HG03066 (cell line): Measurements from ENCODE around the gene PCCA.
"Not testable (repeated sequence)": the region's sequence is repeated elsewhere in the genome, so short reads cannot be mapped to it uniquely, and the experiment has no call there.

ENCODE experiments used
- ATAC-seq: cut with Tn5 transposase; IDR thresholded peaks from one replicate; pipeline ENCODE4 v1.9.1; 2021; ENCODE audit warnings: low read depth; ENCODE audit not compliant: unreplicated experiment

The PCCA gene

DNA sequence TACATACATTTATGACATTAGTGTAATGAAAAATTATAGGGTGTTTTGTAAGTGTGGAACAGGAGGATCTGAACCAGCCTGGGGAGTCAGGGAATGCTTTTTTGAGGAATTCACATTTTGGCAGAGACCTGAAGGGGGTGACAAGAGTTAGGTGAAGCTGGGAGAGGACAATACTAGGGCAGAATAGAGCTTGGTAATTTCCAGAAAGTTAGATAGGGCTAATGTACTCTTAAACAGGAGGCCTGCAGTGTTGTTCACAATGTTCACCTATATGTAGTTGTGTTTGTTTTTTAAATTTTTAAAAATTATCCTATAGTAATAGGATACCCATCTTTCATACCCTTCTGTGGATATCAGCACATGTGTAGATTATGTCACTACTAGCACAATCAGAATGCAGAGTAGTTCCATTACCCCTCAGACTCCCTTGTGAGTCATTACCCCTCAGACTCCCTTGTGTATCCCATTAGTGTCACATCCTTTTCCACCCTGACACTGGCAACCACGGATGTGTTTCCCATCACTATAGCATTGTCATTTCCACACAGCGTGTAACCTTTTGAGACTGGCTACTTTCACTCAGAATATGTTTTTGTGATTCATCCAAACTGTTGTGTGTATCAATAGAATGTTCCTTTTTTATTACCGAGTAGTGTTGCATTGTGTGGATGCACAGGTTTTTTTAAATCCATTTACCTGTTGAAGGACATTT, 43.1 kb downstream of the PCCA start:
- no peak for ATAC-seq

- ATAC-seq, result no peak
These were observed 50.1 kb downstream of the PCCA start for GRCh38 chr13:100138859-100139491.

DNA sequence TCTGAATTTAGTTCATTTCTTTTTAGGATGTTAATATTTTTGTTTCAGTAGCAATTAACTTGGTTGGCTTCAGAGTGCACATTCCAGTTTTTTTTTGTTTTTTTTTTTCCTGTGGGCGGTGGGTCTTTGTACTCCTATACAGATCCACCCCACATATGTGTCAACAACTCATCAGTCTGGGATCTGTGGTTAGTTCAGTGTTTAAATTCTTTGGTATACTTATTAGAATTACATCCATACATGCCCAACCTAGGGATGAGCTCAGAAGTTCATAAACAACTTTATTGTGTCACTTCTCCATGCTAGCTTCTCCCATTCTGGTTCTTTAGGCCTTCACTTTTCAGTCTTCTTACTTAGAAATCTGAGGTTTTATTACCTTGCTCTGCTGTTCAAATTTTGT, 50.9 kb downstream of the PCCA start:
- ATAC-seq, result no peak

GRCh38 chr13:100140441-100140840, 51.5 kb downstream of the PCCA start:
- ATAC-seq, result no peak

DNA sequence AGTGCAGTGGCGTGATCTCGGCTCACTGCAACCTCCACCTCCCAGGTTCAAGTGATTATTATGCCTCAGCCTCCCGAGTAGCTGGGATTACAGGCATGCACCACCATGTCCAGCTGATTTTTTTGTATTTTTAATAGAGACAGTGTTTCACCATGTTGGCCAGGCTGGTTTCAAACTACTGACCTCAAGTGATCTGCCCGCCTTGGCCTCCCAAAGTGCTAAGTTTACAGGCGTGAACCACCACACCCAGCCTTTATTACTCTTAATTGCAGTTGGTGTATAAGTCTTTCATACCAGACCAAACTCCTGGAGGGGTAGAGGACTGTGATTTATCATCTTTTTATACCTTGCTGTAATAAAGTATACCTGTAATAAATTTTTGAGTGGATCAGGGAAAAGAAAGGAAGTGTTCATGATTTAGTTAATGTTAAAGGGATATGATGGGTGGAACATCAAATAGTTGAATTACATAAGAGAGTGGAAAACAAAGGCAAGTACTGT, 52.6 kb downstream of the PCCA start:
- ATAC-seq, result not testable (repeated sequence)

GRCh38 chr13:100146534-100146933, 57.6 kb downstream of the PCCA start:
- no peak for ATAC-seq

- ATAC-seq, result no peak
These were observed 58.9 kb downstream of the PCCA start for GRCh38 chr13:100147825-100148224.

DNA sequence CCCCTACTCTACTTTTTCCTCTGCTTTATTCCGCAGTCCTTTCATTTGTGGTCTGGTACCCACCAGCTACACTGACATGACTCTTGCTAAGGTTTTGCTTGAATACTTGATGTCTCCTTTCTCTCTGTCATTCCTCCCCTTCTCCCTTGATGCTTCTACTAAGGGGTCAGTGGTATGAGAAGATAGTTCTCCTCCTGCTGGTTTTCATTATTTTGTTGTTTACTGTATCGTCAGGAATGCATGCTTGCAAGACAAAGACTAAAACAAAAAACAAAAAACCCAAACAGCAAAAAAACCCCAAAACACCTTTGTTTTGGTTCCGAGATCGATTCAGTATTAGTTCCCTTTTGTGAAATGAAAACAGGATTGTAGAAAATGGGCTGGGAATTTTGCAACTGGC, 59.5 kb downstream of the PCCA start:
- ATAC-seq, result no peak

DNA sequence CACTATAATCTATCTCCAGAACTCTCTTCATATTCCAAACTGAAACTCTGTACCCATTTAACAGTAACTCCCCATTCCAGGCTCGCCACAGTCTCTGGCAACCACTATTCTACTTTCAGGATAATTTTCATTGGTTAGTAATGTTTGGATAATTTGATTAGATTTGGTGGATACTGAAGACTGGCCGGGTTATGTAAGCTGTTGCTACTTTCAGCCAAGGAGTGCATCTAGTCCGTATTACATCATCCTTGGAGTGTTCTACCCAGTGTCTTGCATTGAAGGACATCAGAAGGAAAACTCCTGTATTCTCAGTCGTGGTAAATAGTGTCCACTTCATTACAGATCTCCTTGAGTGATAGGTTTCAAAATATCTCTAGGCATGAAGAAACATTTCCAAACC, 60.5 kb downstream of the PCCA start:
- no peak for ATAC-seq

- ATAC-seq, result not testable (repeated sequence)
These were observed 61.8 kb downstream of the PCCA start for GRCh38 chr13:100150711-100151110.

DNA sequence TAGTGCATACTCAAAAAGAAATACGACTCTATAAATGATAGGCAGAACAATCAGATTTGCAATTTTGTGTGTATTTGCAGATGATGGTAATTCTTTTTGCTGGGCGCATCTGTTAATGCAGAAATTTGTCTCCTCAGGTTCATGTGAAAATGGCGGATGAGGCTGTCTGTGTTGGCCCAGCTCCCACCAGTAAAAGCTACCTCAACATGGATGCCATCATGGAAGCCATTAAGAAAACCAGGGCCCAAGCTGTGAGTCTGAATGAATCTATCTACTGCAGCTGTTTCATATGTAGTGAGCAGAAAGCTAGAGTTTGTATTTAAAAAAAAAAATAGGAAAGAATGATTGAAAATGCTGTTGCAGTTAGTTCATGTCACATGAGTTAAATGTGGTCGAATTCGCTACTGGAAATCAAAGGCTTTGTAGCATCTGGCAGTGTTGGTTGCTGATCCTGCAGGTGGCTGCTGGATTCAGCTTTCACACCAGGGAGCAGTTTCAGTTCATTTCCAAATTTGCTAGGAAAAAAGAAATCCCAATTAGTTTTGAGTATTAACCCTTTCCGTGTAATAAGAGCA, 66.0 kb downstream of the PCCA start:
- ATAC-seq, result no peak

DNA sequence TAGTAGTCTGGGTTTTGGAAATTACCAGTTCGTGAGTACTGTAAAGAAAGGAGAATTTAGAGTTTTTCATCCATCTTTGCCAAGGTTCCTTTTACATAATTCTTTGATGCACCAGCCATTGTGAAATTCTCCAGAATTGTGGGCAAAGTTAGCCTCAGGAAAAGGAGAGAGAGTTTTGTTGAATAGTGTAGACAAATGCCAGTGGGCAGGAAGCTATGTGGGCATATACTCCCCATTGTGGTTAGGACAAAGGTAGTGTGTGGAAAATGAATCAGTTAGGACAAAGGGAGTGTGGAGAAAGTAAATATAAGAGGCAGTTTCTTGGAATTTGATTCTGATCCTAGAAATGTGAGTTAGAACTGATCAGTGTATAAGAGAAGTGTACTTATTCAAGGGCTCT, 67.9 kb downstream of the PCCA start:
- ATAC-seq, result no peak

GRCh38 chr13:100158569-100158968, 69.7 kb downstream of the PCCA start:
- ATAC-seq, result no peak

DNA sequence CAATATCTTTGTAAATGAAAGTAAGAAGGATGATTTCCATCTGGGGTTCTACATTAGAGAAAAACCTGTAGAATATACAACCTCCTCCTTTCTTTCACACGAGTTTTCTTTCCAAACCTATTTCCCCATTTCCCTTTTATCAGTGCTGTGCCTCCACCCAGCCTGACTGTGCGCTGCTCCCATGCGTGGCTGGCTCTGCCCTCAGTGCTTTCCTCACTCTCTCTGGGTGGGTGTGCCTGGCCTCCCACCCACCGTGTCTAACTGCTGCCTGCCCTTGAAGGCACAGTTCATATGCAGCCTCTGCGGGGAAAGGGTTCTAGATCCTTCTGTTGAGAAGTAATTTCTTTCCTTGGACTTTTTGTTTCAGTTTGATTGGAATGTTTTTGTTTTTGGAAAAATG, 70.7 kb downstream of the PCCA start:
- ATAC-seq, result no peak

- ATAC-seq, result no peak
These were observed 71.6 kb downstream of the PCCA start for GRCh38 chr13:100160450-100160849.

DNA sequence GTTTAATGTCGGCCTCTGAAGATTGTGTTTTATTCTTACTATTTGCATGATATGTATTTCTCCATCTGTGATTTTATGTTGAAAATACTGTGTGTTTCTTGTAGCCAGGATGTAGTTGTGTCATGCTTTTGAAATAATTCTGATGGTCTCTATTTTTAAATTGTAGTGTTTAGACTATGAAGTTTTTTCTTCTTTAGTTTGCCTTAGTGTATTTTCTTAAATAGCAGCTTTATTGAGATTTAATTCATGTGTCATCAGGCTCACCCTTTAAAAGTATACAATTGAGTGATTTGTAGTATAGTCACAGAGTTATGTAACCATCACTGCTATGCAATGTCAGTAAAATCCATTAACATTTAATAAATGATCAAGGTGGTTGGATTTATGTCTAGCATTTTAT, 74.5 kb downstream of the PCCA start:
- no peak for ATAC-seq

DNA sequence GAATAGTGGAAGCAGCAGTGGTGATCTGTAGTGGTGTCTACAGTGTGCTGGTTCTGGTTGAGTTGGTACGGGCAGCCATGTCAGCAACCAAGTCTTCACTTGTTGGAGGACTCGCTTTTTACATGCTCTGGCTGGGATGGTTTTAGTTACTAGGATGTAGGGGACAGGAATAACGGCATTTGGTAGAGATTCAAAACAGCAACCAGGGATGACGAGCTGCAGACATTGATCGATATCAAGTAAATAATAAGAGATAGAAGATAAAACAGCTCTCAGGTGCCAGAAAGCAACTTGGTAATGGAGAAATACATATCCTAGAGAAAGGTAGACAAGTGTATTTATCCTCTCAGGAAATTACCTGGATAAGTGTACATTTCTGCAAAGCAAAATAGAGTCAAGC, 84.3 kb downstream of the PCCA start:
- no peak for ATAC-seq

GRCh38 chr13:100174455-100174854, 85.6 kb downstream of the PCCA start:
- ATAC-seq, result not testable (repeated sequence)

GRCh38 chr13:100175078-100175802, 86.3 kb downstream of the PCCA start:
- ATAC-seq, result no peak

- no peak for ATAC-seq
These were observed 86.9 kb downstream of the PCCA start for GRCh38 chr13:100175803-100176182.

DNA sequence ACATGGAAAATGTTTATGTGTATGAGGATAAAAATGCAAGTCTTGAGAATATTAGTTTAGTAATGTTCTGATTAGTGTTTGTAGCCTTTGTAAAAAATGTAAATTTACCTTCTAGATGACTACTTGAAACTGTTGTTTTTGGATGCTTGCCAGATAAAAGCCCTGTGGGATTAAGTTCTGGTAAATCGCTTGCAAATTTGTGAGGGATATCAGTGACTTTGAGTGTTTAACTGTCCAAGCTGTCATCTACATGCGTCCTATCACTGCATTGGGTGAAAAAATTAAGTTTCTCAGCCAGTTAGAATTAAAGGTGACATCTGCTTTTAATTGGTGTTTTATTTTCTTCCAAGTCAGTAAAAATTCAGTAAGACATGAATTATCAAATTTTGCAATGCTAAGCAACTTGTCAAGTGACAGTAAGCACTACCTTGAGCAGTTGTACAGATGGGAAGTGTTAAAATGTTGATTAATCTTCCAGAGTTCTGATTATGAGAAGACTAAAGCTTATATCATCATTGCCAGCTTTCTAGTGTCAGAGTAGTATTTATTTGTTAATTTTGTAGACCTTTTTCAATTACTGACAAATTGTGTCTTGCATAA, 88.0 kb downstream of the PCCA start:
- ATAC-seq, result no peak
